WERI-Rb-1 (cell line): Measurements from ENCODE around the gene MT1A.

ENCODE experiments used
- DNase-seq: peaks from one replicate; pipeline ENCODE4 v3.0.0-alpha.2; 2020
- H3K27ac ChIP-seq: fragments of 250-450 bp; sonication (Bioruptor Pico); 2 replicates; pipeline ENCODE4 v1.5.1; 2020; ENCODE audit warnings: mild to moderate bottlenecking, moderate library complexity
- H3K27me3 ChIP-seq: fragments of 250-450 bp; sonication (Bioruptor Pico); 2 replicates; pipeline ENCODE4 v1.5.1; 2021; ENCODE audit warnings: mild to moderate bottlenecking, low read depth, moderate library complexity; ENCODE audit not compliant: insufficient read depth, severe bottlenecking
- H3K36me3 ChIP-seq: fragments of 250-450 bp; sonication (Bioruptor Pico); 2 replicates; pipeline ENCODE4 v1.5.1; 2020; ENCODE audit warnings: mild to moderate bottlenecking, moderate library complexity
- H3K4me3 ChIP-seq: 2 replicates; pipeline ENCODE4 v1.5.1; 2011; ENCODE audit warnings: low read depth, mild to moderate bottlenecking, control low read depth, low read length
- H3K9me3 ChIP-seq: fragments of 250-450 bp; sonication (Bioruptor Pico); 2 replicates; pipeline ENCODE4 v1.5.1; 2021; ENCODE audit warnings: mild to moderate bottlenecking, moderate library complexity; ENCODE audit not compliant: severe bottlenecking
- TF ChIP-seq, protein P1 (sequence below): IDR thresholded peaks from 2 replicates; pipeline ENCODE4 v1.5.1; 2011; ENCODE audit warnings: low read depth, mild to moderate bottlenecking, control low read depth, inconsistent platforms, low read length

Gene MT1A

DNA sequence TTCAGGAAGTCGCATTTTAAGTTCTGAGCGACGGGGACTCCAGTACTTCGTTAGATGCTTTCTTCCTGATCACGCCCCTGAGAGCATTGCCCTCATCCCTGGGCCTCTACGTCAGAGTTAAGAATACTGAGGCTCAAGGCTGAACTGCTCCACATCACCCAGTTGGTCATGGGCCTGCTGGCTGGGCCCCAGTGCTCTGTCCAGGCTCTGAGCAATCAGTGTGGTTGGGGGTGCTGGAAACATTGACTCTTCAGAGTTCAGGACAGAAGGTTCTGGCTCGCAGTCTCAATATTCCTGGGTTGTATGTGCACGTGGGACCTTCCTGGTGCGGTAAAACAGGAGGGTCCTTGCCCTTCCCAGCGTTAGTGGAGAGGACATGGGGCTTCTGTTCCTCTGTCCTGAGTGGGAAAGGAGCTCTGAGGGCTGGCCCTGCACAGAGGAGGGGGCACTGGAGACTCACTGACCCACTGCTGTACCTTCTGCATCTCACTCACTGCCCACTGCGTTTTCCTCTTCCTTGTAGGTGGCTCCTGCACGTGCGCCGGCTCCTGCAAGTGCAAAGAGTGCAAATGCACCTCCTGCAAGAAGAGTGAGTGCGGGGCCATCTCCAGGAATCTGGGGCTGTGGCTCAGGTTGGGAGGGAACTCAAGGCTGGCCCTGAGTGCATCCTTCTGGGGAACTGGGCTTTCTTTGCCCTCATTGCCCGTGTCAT is 12.4 kb upstream of the MT1A start:
- Histone ChIP-seq H3K27ac (no peak overlapping the region), H3K27me3 (no peaks in the 10 kb centered on the region), H3K9me3 (no peaks in the 10 kb centered on the region), H3K36me3 (no peaks in the 10 kb centered on the region), H3K4me3 (no peak overlapping the region)
- DNase-seq: no peak
- TF ChIP-seq, protein P1, sequence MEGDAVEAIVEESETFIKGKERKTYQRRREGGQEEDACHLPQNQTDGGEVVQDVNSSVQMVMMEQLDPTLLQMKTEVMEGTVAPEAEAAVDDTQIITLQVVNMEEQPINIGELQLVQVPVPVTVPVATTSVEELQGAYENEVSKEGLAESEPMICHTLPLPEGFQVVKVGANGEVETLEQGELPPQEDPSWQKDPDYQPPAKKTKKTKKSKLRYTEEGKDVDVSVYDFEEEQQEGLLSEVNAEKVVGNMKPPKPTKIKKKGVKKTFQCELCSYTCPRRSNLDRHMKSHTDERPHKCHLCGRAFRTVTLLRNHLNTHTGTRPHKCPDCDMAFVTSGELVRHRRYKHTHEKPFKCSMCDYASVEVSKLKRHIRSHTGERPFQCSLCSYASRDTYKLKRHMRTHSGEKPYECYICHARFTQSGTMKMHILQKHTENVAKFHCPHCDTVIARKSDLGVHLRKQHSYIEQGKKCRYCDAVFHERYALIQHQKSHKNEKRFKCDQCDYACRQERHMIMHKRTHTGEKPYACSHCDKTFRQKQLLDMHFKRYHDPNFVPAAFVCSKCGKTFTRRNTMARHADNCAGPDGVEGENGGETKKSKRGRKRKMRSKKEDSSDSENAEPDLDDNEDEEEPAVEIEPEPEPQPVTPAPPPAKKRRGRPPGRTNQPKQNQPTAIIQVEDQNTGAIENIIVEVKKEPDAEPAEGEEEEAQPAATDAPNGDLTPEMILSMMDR: no peak

DNA sequence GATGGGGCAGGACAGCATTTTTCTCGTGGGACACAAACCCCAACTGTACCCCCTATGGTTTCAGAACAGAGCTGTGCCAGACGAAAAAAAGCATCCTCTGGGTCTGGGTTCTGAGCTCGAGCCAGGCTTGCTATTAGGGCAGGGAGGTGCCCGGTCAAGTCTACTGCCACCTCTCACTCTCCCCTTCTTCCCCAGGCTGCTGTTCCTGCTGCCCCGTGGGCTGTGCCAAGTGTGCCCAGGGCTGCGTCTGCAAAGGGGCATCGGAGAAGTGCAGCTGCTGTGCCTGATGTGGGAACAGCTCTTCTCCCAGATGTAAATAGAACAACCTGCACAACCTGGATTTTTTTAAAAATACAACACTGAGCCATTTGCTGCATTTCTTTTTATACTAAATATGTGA is 11.8 kb upstream of the MT1A start:
- H3K27ac ChIP-seq: no peak overlapping the region
- H3K4me3 ChIP-seq: no peak overlapping the region
- H3K27me3 ChIP-seq: no peaks in the 10 kb centered on the region
- no peaks in the 10 kb centered on the region for H3K36me3 ChIP-seq
- H3K9me3 ChIP-seq: no peaks in the 10 kb centered on the region
- DNase-seq: no peak
- TF ChIP-seq, protein P1: no peak

DNA sequence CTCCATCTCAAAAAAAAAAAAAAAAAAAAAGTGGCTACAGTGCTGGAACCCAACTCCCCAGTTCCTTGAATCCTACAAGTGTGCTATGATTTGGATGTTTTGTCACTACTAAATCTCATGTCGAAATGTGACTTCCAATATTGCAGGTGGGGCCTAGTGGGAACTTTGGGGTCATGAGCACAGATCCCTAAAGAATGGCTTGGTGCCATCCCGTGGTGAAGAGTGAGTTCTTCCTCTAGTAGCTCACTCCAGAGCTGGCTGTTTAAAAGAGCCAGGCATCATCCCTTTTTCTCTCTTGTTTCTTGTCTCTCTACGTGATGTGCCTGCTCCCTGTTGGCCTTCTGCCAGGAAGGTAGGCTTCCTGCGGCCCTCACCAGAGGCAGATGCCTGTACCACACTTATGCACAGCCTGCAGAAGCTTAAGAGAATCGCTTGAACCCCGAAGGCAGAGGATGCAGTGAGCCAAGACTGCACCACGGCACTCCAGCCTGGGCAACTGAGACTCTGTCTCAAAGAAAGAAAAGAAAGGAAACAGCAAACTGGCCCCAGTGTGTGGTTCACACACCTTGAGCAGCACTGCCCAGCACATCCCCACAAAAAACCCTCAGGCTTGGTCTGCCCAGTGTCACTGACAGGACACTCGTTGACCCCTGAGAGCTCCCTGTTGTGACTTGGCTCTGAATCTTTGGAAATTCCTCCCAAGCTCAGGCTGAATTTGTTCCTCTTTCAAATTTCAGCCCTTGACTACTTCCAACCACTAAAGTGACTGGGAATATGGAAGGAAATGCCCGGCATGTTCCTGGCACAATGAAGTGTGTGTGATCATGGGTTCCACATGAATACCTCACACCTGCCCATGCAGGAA is 9.7 kb upstream of the MT1A start:
- H3K27me3 ChIP-seq: no peaks in the 10 kb centered on the region

DNA sequence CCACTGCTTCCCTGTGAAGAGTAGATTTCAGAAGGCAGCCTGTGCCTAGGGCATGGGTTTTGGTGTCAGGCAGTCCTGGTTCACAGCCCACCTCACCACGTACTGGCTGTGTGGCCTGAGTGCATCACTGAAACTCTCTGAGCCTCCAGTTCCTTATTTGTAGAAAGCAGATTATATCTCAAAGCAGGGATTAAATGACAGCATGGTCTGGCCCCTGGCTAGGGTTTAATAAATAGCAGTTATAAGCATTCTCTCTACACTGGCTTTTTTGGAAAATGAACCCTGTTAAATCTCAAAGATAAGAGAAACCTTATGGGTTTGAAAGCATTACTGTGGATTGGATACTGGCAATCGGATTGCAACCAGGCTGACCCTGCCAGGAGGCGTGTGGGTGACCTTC is 8.9 kb upstream of the MT1A start:
- Histone ChIP-seq H3K27me3 (no peaks in the 10 kb centered on the region), H3K9me3 (no peaks in the 10 kb centered on the region), H3K27ac (peak overlapping the region; percentile 65), H3K36me3 (no peaks in the 10 kb centered on the region), H3K4me3 (no peak overlapping the region)
- TF ChIP-seq, protein P1: no peak
- no peak for DNase-seq

More for the DNA sequence above, 9.7 kb upstream of the MT1A start:
- TF ChIP-seq, protein P1: no peak
- Histone ChIP-seq H3K36me3 (no peaks in the 10 kb centered on the region), H3K4me3 (no peak overlapping the region), H3K27ac (peak overlapping the region; percentile 65), H3K9me3 (no peaks in the 10 kb centered on the region)
- DNase-seq: no peak

DNA sequence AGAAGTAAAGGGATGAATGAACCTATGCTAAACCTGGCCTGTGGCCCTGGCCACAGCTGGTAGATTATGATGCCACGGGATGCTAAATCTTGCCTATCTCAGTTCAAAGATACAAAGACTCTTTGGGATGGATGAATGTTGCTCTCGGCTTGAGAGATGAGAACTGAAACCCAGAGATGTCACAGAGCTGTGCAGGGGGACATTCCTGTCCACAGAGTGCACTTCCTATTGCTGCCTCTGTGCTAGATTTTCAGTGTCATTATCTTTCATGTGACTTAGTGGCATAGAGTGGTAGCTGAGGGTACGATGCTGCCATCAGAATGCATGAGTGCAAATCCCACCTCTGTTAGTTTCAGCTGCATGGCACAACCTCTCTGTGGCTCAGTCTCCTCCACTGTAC is 8.3 kb upstream of the MT1A start:
- DNase-seq: no peak
- Histone ChIP-seq H3K27me3 (no peaks in the 10 kb centered on the region), H3K4me3 (no peak overlapping the region), H3K36me3 (no peaks in the 10 kb centered on the region), H3K9me3 (no peaks in the 10 kb centered on the region), H3K27ac (peak overlapping the region; percentile 65)
- TF ChIP-seq, protein P1: no peak
